LHCN-M2 (cell line): Measurements from ENCODE around the gene GLTP. TPM values are rescaled to one million over a fixed set of nuclear protein-coding genes. Genes with fewer than 3 reads are reported as not detected.

ENCODE experiments used
- DNase-seq: peaks from one replicate; pipeline ENCODE4 v3.0.0-alpha.2; 2012; ENCODE audit warnings: low read depth
- total RNA-seq: library from RNA; depleted of rRNA; stranded (reverse); fragments of >200 nt; gene quantifications from 2 replicates; pipeline ENCODE4 v1.2.3, GENCODE V29; 2014; rRNA removed

GLTP gene
- total RNA-seq, 1 experiment from 2014 or later, result 74.8 TPM

DNA sequence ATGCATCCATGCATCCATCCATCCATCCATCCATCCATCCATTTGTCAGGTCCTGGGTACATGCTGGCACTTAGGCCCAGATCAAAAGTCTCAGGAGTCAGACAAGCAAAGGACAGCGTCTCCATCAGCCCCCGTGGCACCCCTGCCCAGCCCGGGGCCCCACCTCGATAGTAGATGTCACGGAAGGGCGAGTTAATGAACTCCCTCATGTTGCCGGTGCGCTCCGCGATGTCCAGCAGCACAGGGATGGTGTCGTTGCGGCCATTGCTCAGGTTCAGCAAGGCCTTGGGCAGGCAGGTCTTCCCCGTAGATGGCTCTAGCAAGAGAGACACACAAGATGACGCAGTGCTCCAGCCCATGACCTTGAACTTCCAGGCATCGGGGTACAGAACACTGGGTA lies 77.5 kb downstream of the GLTP start:
- DNase-seq, result no peak

Other genes starting within 250 kb of the GLTP start
- gene FAM222A, start 166.7 kb downstream of the GLTP start, total RNA-seq, result 1.2 and 1.7 TPM in 2 replicates
- 0.34 TPM in 1 of 2 replicates, not detected in the other for gene TRPV4, start 47.1 kb downstream of the GLTP start, total RNA-seq
- gene TCHP, start 19.7 kb upstream of the GLTP start, total RNA-seq, result 14.9 and 19.0 TPM in 2 replicates
- 31.4 and 38.4 TPM in 2 replicates for gene GIT2, start 115.8 kb upstream of the GLTP start, total RNA-seq
- 90.2 and 99.1 TPM in 2 replicates for gene ANKRD13A, start 118.9 kb upstream of the GLTP start, total RNA-seq
- gene C12orf76, start 168.0 kb upstream of the GLTP start, total RNA-seq, result 7.7 and 9.0 TPM in 2 replicates
- 15.5 and 16.9 TPM in 2 replicates for gene IFT81, start 243.8 kb upstream of the GLTP start, total RNA-seq